ENCODE measurements around the gene STK11.
"Not testable (repeated sequence)": the region's sequence is repeated elsewhere in the genome, so short reads cannot be mapped to it uniquely, and the experiment has no call there.

Gene STK11

DNA sequence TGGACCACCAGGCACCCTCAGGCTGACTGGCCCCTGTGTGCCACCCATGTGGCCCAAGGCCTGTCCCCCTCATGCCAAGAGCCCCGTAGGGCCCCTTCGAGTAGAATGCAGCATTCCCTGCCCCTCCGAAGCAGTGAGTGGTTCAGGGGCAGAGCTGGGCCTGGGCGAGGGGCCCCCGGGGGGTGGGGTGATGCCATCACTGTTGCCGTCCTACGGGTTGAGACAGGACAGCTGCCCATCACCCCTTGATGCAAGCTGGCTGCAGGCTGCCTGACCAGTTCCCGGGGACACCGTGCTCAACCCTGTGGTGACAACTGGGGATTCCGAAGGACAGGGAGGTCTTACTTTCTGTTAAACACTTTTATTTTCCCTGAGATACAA is 36.2 kb upstream of the STK11 start:
- DNase-seq, result no peak

DNA sequence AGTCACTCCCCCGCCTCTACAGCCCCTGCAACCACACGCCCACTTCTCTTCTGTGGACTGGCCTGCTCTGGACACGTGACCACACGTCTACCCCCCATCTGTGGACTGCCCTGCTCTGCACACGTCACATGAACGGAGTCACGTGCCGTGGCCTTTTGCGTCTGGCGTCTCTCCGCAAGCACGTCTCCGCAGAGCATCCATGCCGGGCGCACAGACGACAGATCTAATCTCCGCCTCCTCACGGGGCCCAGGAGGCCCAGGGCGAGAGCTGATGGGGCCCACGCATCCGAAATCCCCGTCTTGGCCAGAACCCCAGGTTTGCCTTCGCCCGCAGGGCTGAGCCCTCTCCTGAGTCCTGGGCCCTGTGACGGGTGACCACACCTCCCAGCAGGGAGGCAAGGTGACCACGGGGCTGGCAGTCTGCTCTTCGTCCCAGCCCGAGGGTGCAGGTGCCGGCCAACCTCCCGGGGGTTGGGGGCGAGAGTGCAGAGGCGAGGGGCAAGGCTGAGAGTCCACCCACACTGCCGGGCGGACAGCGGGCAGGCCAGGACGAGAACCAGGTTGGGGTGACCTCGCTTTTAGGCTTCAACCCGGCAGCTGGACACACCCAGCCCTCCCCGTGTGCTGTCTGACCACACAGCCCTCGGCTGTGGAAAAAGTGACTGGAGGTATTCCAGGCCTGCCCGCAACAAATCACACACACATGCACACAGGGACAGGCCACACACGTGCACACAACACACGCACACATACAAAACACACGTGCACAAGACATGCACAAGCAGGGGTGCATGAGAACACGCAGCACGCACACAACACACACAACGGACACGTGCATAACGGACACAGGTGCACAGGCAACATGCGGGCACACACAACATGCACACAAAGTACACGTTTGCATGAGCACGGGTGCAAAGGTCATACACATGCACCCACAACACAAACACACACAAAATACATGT is 35.4 kb upstream of the STK11 start:
- no peak for DNase-seq

DNA sequence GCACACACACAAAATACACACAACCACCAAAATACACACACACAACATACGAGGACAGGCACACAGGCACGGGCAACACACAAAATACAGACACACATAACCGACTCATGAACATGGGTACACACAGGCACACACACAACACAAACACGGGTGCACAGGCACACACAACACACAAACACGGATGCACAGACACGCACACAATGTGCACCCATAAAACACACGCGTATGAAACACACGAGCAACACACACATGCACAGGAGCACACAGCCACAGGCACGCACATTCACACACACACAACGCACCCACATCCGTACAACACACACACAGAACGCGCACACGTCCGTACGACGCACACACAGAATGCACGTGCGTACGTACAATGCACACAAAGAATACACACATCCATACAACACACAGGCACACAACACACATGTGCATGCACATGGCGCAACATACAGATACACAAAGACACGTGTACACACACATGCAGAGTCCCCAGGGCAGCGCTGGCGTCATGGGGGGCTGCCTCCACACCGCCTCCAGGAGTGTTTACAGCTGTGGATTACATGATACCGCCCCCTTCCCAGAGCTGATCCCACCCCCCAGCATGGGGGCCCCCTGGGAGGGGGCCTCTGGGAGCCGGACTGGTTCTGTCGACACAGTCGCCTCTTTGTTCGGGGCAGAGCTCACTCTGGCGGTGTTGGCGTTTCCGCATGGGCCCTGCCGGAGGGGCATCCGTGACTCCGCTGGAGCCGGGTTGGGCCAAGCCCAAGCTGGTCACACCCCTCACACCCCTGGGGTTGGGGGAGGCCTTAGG is 34.4 kb upstream of the STK11 start:
- no peak for DNase-seq

DNA sequence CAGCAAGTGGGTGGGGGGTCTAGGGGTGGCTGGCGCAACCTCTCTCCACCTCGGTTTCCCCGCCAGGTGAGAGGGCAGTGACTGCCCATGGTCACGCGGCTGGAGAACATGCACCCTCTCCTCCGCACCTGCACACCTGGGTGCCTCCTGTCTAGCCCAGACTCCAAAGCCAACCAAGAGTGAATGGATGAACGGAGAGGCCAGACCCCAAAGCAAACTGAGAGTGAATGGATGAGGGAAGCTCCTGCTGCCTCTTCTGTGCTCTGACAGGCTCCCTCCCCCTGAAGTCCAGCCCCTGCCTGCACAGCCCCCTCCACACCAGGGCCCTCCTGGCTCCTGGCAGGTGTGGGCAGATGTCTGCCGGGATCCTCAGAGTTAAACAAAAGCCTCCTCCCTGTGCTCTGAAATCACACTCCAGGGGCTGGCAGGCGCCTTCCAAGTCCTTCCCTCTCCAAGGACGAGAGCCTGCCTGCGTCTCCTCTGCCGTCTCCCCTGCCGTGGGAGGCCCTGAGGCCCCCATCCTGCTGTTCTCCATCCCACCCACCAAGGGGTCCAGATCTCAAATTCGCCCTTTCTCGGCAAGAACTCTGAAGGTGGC is 33.7 kb upstream of the STK11 start:
- DNase-seq, result no peak

DNA sequence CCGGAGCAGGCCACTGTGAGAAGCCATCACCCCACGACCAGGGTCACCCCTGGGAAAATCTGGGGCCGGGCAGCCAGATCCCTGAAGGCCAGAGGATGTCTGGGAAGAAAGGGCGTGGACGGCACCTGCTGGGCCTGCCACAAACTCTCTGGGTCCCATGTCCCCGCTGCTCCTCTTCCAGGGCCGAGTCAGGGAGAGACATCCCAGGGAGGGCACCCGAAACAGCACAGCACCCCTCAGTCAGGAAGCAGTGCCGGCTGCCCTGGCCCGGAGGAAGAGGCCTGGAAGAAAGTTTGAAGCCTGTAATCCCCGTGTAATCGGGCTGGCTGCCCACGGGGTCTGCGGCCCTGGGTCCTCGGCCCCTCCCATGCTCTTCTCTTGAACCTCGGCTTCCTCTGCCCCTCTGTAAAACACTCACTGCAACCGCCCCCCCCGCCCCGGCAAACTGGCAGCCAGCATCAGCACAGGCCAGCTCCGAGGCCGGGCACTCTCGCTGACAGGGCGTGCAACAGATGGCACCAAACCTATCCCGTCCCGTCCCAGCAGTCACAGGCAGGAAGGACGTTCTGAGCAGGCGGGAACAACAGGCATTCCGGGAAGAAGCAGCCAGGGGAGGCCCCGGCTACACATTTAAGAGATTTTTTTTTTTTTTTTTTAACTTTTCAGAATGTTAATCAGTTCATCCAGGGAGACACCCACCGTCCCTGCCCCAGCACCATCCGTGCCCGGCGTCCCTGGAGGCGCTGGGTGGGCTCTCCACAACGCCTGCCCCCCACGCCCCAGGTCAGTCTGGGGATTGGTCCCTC is 33.0 kb upstream of the STK11 start:
- DNase-seq, result no peak

DNA sequence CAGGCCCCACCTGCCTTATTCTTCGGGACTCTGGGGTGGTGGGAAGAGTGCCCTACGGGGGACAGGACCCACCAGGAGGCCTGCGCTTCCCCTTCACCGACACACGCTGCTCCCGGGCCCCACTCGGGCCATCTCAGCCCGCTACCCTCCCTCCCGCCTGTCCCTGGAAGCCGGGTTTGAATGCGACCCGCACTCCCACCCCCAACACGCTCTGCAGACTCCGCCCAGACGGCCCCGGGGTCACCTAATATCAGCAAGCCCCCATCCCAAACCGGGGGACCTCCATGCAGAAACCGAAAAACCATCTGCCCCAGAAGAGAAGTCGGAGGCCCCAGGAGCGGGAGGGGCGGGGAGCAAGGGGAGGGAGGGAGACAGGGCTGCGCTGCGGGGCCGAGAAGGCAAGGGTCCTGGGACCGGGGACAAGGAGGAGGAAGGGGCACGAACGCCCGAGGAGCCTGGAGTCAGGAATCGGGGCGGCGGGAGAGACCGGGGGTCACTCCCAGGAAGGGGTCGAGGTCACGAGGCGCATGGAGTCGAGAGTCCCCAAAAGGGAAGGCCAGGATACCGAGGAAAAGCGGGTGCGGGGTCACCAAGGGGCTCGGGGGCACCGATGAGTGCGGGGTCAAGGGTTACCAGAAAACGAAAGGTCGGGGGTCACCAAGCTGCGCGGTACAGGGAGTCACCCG is 32.3 kb upstream of the STK11 start:
- DNase-seq, result no peak

DNA sequence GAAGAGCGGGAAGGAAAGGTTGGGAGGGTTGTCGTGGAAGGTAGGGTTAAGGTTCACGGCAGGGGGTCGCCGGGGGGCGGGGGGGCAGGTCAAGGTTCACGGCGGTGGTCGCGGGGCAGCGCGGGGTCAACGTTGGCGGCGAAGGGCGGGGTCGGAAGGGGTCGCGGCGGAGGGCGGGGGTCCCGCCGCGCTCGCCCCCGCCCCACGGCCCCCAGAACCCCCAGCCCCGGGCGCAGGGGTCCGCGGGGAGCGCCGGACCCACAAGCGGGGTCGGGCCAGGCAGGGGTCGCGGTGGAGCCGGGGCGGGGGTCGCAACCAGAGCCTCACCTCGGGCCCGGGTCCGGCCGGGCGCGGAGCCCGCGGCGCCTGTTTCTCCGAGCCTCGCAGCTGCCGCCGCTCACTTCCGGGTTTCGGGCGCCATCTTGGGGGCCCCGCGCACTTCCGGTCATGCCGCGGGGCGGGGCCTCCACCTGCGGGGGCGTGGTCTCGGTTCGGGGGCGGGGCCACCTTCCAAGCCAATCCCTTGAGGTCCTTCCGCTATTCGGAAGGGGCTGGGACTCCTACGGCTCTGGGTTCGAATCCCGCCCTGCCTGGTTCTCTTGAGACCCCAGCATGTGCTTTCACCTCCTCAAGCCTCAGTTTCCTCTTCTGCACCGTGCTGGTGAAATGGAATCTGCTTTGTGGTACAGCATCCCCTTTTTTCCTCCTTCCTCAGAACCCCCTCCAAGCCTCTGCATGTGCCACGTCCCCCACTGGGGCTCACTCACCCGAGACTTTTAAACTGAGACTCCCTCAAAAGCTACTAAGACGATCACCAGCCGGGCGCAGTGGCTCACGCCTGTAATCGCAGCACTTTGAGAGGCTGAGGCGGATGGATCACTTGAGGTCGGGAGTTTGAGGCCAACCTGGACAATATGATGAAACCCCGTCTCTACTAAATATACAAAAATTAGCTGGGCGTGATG is 31.5 kb upstream of the STK11 start, which contains the start of gene SBNO2:
Gene SBNO2, minus strand, starts transcription at position 424 of the 965 bp plus-strand sequence. CDS start 19,992 bp downstream, outside the sequence.
- peak; percentile 87 for DNase-seq

DNA sequence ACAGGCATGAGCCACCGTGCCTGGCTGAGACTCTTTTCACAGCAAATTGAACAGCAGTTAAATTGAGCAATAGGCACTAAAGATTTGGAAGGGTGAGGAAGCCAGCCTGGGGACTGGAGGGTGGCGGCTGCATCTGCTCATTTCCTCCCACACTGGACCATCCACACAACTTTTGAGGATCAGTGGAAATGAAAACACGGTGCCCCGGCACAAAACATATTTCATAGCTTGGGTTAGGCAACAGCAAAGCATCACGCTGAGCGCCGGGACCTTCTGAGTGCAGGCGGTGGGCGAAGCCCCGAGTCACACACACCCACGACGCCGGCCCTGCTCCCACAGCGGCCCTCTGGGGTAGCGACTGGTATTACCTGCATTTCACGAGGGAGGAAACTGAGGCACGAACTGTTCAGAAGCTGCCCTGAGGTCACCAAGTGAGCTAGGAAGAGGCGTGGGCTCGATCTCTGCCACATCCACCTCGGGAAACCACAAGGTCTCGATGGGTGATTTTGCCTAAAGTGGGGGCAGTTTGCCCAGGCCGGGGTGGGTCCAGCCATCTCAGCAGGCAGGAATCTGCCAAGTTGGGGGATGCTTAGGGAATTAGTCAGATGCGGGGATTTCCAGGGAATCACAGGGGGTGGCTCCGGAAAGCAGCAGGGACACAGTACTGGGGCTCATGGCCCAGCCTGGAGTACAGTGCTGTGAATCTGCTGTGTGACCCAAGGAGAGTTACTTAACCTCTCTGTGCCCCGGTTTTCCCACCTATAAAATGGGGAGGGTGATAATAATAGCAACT is 28.1 kb upstream of the STK11 start:
- no peak for DNase-seq

DNA sequence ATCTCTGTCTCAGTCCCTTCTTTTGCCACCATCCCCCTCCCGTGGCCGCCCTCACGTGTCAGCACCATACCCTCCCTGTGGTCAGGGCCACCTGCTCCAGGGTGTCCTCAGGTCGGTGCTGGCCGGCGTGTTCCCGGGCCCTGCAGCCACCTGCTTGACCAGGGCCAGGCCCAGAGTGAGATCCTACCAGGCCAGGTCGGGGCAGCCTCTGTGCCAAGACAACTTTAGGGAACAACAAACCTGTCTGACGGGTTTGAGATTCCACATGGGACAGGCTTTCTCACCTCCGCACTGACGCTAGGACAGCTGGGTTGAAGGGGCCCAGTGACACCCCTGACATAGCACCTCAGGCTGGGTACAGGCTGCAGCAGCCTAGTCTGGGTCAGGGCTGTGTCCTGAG is 24.0 kb upstream of the STK11 start:
- DNase-seq, result no peak

DNA sequence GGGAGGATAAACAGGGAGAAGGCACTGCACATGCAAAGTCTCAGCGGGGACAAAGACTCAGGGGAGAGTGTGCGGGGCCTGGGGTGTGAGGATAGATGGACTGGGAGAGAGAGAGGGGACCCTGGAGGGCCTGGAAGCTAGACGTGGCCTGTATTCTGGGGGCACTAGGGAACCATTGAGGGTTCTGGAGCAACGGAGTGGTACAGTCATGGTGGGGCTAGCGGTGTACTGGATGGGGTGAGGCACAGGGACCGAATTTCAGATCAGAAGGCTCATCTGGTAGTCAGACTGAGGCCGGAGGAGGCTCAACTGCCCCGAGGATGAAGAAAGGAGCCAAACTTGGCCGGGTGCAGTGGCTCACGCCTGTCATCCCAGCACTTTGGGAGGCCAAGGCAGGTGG is 23.5 kb upstream of the STK11 start:
- DNase-seq, result no peak

DNA sequence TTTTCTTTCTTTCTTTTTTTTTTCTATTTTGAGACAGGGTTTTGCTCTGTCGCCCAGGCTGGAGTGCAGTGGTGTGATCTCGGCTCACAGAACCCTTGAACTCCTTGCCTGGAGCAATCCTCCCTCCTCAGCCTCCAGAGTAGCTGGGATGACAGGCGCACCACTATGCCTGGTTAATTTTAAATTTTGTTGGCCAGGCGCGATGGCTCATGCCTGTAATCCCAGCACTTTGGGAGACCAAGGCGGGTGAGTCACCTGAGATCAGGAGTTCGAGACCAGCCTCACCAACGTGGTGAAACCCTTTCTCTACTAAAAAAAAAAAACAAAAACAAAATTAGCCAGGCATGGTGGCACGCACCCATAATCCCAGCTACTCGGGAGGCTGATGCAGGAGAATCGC is 22.9 kb upstream of the STK11 start:
- no peak for DNase-seq

DNA sequence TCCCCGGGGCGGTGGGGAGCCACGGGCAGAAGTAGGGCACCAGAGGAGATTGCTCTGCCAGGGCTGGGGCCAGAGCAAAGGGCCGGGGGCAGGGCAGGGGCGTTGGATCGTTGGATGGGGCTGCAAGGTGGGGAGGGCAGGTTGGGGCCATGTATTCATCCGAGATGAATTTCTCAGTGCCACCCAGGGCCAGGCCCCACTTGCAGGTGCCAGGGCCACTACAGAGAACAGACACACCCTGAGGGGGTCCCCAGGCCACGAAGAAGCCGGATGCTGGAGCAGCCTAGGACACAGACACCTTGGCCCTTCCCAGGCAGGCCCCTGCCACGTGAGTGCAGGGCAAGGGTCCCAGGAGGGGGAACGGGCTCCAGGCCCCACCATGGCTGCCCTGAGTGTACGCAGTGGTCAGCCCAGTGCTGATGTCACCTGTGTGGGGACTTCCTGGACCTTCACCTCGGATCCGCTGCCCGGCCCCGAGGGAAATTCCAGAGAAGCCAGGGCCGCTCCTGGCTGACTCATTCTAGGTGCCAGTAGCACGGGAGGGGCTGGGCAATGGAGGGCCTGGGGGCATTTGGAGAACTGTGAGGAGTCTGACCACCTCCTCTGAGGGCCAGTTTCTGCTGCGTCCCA is 21.9 kb upstream of the STK11 start:
- no peak for DNase-seq

DNA sequence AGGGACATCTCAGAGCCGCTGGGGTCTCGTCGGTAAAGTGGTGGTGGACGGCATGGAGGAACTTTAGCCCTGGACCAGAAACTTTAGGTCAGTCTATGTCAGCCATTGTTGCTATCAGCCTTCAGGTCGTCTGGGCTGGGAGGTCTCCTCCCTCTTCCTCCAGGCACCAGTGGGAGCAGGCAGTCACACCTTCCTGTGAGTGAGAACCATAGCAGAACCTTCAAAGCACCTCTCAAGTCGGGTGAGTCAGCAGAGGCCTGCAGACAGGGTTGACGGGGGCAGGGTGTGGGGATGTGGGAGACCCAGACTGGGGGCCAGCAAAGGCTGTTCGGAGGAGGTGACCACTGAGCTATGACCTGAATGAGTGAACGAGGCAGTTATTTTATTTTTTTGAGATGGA is 16.2 kb upstream of the STK11 start:
- DNase-seq, result no peak

DNA sequence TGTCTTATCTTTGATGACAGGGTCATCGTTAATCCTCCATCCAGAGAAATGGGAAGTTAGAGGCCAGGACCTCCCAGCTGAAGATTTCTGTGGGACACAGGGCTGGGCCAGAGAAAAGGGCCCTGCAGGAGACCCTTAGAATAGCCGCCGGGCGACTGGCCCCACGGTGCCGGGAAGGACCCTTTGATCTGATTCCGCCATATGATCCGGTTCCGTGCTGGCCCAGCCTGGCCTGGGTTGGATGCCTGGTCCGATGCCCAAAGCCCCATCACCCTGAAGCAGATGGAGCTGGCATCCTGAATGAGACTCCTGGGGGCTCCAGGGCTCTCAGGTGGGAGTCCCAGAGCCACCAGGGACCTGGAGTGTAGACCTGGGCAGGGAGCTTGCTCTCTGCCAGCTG is 6.0 kb upstream of the STK11 start:
- no peak for DNase-seq

DNA sequence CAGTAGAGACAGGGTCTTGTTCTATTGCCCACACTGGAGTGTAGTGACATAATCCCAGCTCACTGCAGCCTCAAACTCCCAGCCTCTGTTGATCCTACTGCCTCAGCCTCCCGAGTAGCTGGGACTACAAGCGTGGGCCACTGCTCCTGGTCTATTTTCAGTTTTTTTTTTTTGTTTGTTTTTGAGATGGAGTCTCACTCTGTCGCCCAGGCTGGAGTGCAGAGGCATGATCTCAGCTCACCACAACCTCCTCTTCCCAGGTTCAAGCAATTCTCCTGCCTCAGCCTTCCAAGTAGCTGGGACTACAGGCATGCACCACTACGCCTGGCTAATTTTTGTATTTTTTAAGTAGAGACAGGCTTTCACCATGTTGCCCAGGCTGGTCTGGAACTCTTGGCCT is 5.0 kb upstream of the STK11 start:
- DNase-seq, result not testable (repeated sequence)

DNA sequence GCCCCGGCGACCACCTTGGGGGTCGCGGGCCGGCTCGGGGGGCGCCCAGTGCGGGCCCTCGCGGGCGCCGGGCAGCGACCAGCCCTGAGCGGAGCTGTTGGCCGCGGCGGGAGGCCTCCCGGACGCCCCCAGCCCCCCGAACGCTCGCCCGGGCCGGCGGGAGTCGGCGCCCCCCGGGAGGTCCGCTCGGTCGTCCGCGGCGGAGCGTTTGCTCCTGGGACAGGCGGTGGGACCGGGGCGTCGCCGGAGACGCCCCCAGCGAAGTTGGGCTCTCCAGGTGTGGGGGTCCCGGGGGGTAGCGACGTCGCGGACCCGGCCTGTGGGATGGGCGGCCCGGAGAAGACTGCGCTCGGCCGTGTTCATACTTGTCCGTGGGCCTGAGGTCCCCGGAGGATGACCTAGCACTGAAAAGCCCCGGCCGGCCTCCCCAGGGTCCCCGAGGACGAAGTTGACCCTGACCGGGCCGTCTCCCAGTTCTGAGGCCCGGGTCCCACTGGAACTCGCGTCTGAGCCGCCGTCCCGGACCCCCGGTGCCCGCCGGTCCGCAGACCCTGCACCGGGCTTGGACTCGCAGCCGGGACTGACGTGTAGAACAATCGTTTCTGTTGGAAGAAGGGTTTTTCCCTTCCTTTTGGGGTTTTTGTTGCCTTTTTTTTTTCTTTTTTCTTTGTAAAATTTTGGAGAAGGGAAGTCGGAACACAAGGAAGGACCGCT is 729 bp downstream of the STK11 start:
- no peak for DNase-seq

DNA sequence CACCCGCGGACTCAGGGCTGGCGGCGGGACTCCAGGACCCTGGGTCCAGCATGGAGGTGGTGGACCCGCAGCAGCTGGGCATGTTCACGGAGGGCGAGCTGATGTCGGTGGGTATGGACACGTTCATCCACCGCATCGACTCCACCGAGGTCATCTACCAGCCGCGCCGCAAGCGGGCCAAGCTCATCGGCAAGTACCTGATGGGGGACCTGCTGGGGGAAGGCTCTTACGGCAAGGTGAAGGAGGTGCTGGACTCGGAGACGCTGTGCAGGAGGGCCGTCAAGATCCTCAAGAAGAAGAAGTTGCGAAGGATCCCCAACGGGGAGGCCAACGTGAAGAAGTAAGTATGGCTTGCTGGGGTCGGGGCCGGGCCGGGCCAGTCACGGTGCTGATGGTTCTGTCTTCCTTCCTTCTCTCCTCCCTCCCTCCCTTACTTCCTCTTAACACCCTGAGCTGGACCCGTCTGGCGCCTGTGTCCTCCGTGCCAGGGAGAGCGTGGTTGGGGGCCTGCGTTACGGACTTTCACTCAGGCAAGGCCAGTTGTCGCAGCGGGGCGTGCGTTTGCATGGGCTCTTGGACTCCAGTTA is 1.4 kb downstream of the STK11 start:
- DNase-seq, result no peak

DNA sequence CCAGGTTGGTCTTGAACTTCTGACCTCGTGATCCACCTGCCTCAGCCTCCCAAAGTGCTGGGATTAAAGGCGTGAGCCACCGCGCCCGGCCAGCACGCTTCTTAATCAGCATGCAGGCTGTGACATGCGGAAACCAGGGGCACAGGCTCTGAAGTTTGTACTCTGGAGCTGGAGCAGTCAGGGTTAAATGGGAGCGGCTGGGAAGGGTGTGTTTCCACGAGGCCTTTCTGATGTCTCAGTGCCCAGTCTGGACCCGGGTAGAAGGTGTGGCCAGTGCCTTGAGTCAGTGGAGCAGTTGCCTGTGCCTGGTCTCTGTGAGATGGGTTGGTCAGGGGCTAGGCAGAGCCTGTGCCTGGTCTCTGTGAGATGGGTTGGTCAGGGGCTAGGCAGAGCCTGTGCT is 3.3 kb downstream of the STK11 start:
- DNase-seq, result not testable (repeated sequence)
